GM04503 (cell line): ENCODE results near the gene ZSWIM6.

ENCODE experiments used
- DNase-seq: peaks from one replicate; pipeline ENCODE4 v3.0.0-alpha.2; 2012; ENCODE audit warnings: low read depth

Gene ZSWIM6

DNA sequence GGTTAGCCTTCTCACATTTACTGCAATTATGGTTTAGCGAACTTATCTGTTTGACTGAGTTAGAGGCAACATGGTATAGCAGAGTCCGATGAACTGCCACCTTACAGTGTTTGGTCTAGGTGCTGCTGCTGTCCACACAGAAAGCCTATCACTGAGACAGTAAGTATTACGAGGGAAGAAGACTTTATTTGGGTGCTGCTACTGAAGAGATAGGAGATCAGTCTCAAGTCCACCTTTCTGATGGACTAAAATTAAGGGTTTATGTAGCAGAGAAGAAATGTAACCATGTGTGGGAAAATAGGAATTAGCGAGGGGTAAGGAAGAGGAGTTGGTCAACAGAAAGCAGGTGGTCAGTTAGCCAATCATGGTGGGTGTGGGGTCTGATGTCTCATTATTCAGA, 109.7 kb downstream of the ZSWIM6 start:
- DNase-seq = no peak

GRCh38 chr5:61447780-61448495, 115.9 kb downstream of the ZSWIM6 start:
- no peak for DNase-seq

DNA sequence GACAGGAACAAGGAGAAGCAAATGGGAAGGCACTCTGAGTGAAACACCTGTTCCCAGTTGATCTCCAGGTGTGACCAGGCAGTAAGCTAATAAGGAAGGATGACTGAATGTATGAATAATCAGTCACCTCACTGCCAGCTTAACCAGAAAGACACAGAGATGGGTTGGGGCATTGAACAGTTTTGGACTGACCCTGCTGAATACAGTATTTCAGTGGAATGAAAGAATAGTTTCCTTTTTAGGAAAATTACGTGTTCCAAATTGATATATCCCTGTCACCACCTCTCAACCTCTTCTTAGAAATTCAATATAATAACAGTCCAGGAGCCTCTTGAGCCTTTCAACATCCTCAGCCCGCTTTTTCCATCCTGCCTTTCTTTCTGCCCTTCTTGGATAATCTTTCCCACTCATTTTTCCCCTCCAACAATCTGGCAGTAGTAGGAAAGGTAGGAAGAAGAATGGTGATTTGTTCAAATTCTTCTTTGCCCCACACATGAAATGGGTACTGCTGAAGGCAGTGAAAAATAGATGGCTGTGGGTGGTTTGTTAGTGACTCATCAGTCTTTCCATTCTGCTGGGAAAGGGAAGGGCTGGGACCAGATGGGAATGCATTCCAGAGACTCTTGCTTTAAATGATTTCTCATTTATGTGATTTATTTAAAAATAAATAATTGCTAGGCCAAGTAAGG, 117.9 kb downstream of the ZSWIM6 start:
- peak; percentile 89 for DNase-seq

GRCh38 chr5:61450493-61451279, 118.6 kb downstream of the ZSWIM6 start:
- peak; percentile 29 for DNase-seq

- no peak for DNase-seq
These were observed 123.3 kb downstream of the ZSWIM6 start for GRCh38 chr5:61455179-61456006.

- no peak for DNase-seq
These were observed 128.4 kb downstream of the ZSWIM6 start for GRCh38 chr5:61460471-61460870.

DNA sequence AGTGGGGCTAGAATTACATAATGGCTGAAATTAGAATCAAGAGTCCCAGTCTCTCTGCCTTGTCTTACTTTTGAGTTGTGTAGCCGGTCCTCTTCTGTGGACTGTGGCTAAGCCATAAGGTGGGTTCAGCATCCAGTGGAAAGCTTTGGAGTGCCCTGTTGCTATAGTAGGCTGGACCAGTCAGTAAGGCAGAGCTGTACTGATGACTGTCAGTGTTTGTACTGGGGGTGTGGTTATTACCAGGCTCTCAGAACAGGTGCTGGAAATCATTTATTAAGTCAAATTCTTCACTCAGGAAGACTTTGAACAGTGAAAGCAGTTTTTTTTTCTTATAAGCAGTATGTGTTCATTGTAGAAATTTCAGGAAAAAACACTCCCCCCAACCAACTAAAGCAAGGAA, 129.4 kb downstream of the ZSWIM6 start:
- DNase-seq = no peak

- no peak for DNase-seq
These were observed 129.9 kb downstream of the ZSWIM6 start for GRCh38 chr5:61461926-61462325.

GRCh38 chr5:61463596-61463995, 131.5 kb downstream of the ZSWIM6 start:
- DNase-seq = no peak

- DNase-seq = no peak
These were observed 132.5 kb downstream of the ZSWIM6 start for GRCh38 chr5:61464512-61464911.

DNA sequence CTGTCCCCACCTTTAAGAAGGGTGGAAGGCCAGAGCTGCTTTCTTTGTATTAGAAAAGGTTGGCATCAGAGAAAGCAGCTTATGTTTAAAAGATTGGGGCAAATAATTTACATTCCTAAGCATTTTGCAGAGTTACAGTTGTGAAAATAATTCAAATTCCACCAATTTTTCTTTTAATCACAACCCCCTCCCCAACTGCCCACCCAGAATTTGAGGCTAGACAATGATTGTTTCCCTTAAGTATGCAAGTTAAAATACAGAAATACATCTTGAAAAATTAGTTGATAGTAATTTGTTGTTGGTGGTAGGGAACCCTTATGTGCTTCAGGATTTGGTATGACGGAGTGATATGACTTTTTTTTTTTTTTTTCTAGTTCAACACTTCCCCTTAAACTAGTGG, 133.0 kb downstream of the ZSWIM6 start:
- no peak for DNase-seq

GRCh38 chr5:61465496-61465895, 133.4 kb downstream of the ZSWIM6 start:
- DNase-seq = no peak

DNA sequence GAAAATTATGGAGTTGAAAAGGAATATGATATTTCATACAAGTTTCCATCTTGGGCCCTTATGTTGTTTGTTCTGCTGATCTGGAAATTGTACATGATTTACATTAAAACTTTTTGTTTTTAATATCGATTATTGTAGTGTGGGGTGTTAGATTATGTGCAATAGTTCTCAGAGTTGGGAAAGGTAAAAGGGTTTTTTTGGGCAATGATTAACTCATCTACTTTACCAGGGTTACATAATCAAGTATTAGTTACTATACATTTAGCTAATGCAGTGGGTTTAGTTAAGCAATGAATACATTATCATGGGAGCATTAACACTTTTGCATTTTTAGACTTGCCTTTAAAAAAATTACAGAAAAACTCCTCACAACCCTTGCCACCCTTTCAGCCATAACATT, 134.0 kb downstream of the ZSWIM6 start:
- no peak for DNase-seq

DNA sequence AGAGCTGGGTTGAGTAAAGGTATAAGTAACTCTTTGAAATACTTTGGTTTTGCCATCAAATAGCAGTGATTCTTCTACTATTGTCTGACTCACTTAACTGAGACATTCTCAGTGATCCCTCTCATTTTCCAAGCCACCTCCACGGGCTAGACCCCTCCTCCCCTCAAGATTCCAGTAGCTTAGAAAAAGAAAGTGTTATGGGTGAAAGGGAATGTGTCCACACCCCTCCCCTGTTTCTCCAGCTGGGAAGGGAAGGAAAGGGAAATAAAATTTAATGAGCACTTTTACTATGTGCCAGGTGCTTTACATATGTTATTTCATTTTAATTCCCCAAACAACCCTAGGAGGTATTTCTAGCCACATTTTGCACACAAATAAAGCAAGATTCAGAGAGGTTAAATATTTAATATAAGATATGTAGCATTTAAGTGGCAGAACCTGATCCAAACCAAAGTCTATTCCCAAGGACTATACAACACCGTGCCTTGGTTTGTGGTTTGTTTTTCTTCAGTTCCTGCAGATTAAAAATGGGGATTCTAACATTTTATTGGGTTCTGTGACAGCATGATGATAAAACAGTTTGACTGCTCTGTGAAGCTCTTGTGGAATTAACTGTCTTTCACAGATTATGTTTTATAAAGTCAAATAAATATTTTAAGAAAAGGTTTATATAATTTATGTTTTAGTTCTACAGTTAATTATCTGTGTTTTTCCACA, 135.9 kb downstream of the ZSWIM6 start:
- DNase-seq = peak; percentile 14

GRCh38 chr5:61468483-61468865, 136.4 kb downstream of the ZSWIM6 start:
- no peak for DNase-seq

- no peak for DNase-seq
These were observed 139.3 kb downstream of the ZSWIM6 start for GRCh38 chr5:61471352-61471751.

GRCh38 chr5:61472172-61472958, 140.3 kb downstream of the ZSWIM6 start:
- no peak for DNase-seq

DNA sequence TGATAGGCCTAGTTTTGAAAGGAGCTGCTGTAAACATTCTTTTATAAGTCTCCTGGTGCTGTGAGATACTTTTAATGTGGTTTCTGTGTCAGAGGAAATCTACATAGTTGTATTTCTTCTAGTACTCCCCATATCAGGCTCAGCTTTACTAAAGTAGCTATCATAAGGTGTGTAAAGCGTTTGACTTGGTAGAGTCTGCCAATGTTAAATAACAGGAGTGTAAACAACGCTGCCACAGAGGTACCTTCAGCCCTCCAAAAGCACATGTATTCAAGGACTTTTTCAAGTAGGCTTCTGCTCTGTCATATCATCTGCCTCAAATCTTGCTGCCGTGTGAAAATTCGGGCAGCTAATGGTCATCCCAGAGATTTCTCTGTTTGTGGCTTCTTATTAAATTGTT, 142.7 kb downstream of the ZSWIM6 start:
- DNase-seq = no peak

DNA sequence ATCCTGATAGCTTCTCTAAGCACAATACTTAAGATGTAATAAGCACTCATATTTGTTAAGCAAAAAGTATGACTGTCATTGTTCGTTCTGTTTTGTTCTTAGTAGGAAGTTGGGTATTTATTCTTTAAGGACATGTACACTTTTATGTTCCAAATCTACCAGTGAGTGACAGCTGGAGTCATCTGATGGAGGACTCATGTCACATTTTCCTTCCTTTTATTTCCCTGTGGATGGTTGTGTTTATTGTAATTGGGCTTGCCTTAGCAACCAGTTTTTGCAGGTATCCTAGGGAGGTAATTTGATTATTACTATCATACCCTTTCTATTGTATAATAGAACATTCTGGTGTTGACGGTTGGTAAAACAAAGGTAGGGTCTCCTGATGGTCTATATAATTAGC, 145.7 kb downstream of the ZSWIM6 start:
- DNase-seq = no peak

GRCh38 chr5:61479850-61480614, 148.0 kb downstream of the ZSWIM6 start:
- no peak for DNase-seq
